H9 (cell line): Measurements from ENCODE around the gene TBC1D7. TPM values are rescaled to one million over a fixed set of nuclear protein-coding genes. Genes with fewer than 3 reads are reported as not detected.

Experiments used
- DNase-seq: peaks from one replicate; pipeline ENCODE4 v3.0.0-alpha.2; 2017
- H2AFZ ChIP-seq: one replicate; pipeline ENCODE4 v1.6.1; 2013; ENCODE audit warnings: mild to moderate bottlenecking, low read length, control low read depth, moderate library complexity
- H2AK5ac ChIP-seq: 2 replicates; pipeline ENCODE4 v1.6.1; 2013; ENCODE audit warnings: low read length, control low read depth, mixed read lengths; ENCODE audit not compliant: insufficient read length
- H2BK120ac ChIP-seq: one replicate; pipeline ENCODE4 v1.6.1; 2013; ENCODE audit warnings: low read depth, mild to moderate bottlenecking, low read length, control low read depth, inconsistent platforms; ENCODE audit not compliant: poor library complexity, severe bottlenecking
- H2BK12ac ChIP-seq: 2 replicates; pipeline ENCODE4 v1.6.1; 2013; ENCODE audit warnings: low read length, control low read depth, mixed read lengths, low read depth; ENCODE audit not compliant: insufficient read length
- H2BK15ac ChIP-seq: 2 replicates; pipeline ENCODE4 v1.6.1; 2013; ENCODE audit warnings: low read depth, low read length, control low read depth
- H2BK20ac ChIP-seq: one replicate; pipeline ENCODE4 v1.6.1; 2013; ENCODE audit warnings: low read depth, mild to moderate bottlenecking, low read length, control low read depth, inconsistent platforms; ENCODE audit not compliant: poor library complexity, severe bottlenecking
- H2BK5ac ChIP-seq: 2 replicates; pipeline ENCODE4 v1.6.1; 2013; ENCODE audit warnings: low read length, control low read depth, mixed read lengths; ENCODE audit not compliant: insufficient read length
- H3K14ac ChIP-seq: 2 replicates; pipeline ENCODE4 v1.6.1; 2013; ENCODE audit warnings: low read length, control low read depth; ENCODE audit not compliant: insufficient read depth
- H3K18ac ChIP-seq: 2 replicates; pipeline ENCODE4 v1.6.1; 2013; ENCODE audit warnings: low read depth, mild to moderate bottlenecking, mixed read lengths, low read length, control low read depth; ENCODE audit not compliant: insufficient read length
- H3K23ac ChIP-seq: 2 replicates; pipeline ENCODE4 v1.6.1; 2013; ENCODE audit warnings: low read length, control low read depth, mixed read lengths, low read depth; ENCODE audit not compliant: insufficient read length
- H3K23me2 ChIP-seq: 2 replicates; pipeline ENCODE4 v1.6.1; 2013; ENCODE audit warnings: low read depth, mild to moderate bottlenecking, mixed read lengths, low read length, control low read depth; ENCODE audit not compliant: insufficient read length, poor library complexity, severe bottlenecking
- H3K27ac ChIP-seq: 2 replicates; pipeline ENCODE4 v1.5.1; 2013; ENCODE audit warnings: low read length, control low read depth, mixed read lengths, low read depth; ENCODE audit not compliant: insufficient read length
- H3K27me3 ChIP-seq: 2 replicates; pipeline ENCODE4 v1.6.1; 2013; ENCODE audit warnings: low read length, control low read depth, inconsistent platforms; ENCODE audit not compliant: insufficient read depth
- H3K4ac ChIP-seq: 2 replicates; pipeline ENCODE4 v1.6.1; 2013; ENCODE audit warnings: low read depth, mild to moderate bottlenecking, control low read depth, inconsistent platforms, low read length, moderate library complexity
- H3K4me1 ChIP-seq: 2 replicates; pipeline ENCODE4 v1.6.1; 2013; ENCODE audit warnings: low read length, control low read depth, inconsistent platforms; ENCODE audit not compliant: insufficient read depth
- H3K4me2 ChIP-seq: 2 replicates; pipeline ENCODE4 v1.6.1; 2013; ENCODE audit warnings: low read length, control low read depth, mixed read lengths; ENCODE audit not compliant: insufficient read length, insufficient read depth
- H3K56ac ChIP-seq: 2 replicates; pipeline ENCODE4 v1.6.1; 2013; ENCODE audit warnings: low read depth, mild to moderate bottlenecking, mixed read lengths, low read length, control low read depth; ENCODE audit not compliant: insufficient read length
- H3K79me1 ChIP-seq: 2 replicates; pipeline ENCODE4 v1.6.1; 2013; ENCODE audit warnings: low read depth, mild to moderate bottlenecking, moderate library complexity, low read length, control low read depth, inconsistent platforms; ENCODE audit not compliant: insufficient read depth, poor library complexity, severe bottlenecking
- H3K79me2 ChIP-seq: 2 replicates; pipeline ENCODE4 v1.6.1; 2013; ENCODE audit warnings: low read length, control low read depth, inconsistent platforms; ENCODE audit not compliant: insufficient read depth
- H3K9ac ChIP-seq: 2 replicates; pipeline ENCODE4 v1.6.1; 2013; ENCODE audit warnings: low read length, control low read depth, mixed read lengths; ENCODE audit not compliant: insufficient read length; ENCODE audit errors: extremely low read depth
- H3K9me3 ChIP-seq: one replicate; pipeline ENCODE4 v1.6.1; 2013; ENCODE audit warnings: low read depth, low read length, inconsistent platforms; ENCODE audit not compliant: control insufficient read depth
- H3T11ph ChIP-seq: one replicate; pipeline ENCODE4 v1.6.1; 2013; ENCODE audit warnings: mild to moderate bottlenecking, low read length, control low read depth, inconsistent platforms
- H4K20me1 ChIP-seq: one replicate; pipeline ENCODE4 v1.6.1; 2013; ENCODE audit not compliant: control insufficient read depth, insufficient read length, insufficient read depth
- H4K5ac ChIP-seq: 2 replicates; pipeline ENCODE4 v1.6.1; 2013; ENCODE audit warnings: low read depth, mild to moderate bottlenecking, mixed read lengths, low read length, control low read depth; ENCODE audit not compliant: insufficient read length
- H4K8ac ChIP-seq: replicated peaks from 2 replicates; pipeline ENCODE4 v1.6.1; 2013; ENCODE audit warnings: low read length, control low read depth, mixed read lengths, low read depth; ENCODE audit not compliant: insufficient read length
- H4K91ac ChIP-seq: 2 replicates; pipeline ENCODE4 v1.6.1; 2013; ENCODE audit warnings: low read depth, mild to moderate bottlenecking, moderate library complexity, mixed read lengths, low read length, control low read depth; ENCODE audit not compliant: insufficient read length
- H3K27ac Mint-ChIP-seq, 3 experiments: 2 replicates in 2 of 3; 3 replicates in 1 of 3; pipeline ENCODE4 v1.8.0; 2020 to 2021; ENCODE audit warnings: mixed read lengths in 3 of 3, mild to moderate bottlenecking in 1 of 3, moderate library complexity in 1 of 3
- H3K27me3 Mint-ChIP-seq: 2 replicates; pipeline ENCODE4 v1.8.0; 2021; ENCODE audit warnings: low read depth, mild to moderate bottlenecking, moderate library complexity, mixed read lengths
- H3K36me3 Mint-ChIP-seq, 3 experiments: 2 replicates in 2 of 3; 3 replicates in 1 of 3; pipeline ENCODE4 v1.8.0; 2020 to 2021; ENCODE audit warnings: low read depth in 3 of 3, mixed read lengths in 3 of 3; ENCODE audit not compliant: insufficient read depth in 1 of 3
- H3K4me1 Mint-ChIP-seq, 2 experiments: 2 replicates each; pipeline ENCODE4 v1.8.0; 2020; ENCODE audit warnings: mixed read lengths in 2 of 2
- H3K4me3 Mint-ChIP-seq, 2 experiments: 2 replicates in 1 of 2; 3 replicates in 1 of 2; pipeline ENCODE4 v1.8.0; 2020 to 2021; ENCODE audit warnings: mild to moderate bottlenecking in 2 of 2, mixed read lengths in 2 of 2, moderate library complexity in 1 of 2
- H3K9me3 Mint-ChIP-seq, 2 experiments: 2 replicates in 1 of 2; 3 replicates in 1 of 2; pipeline ENCODE4 v1.8.0; 2020; ENCODE audit warnings: mild to moderate bottlenecking in 2 of 2, mixed read lengths in 2 of 2, moderate library complexity in 1 of 2
- WGBS: extraction: QIAGEN DNeasy Blood & Tissue Kit; methylation state at CpG from one replicate; pipeline ENCODE4 v1.1.7; 2013; ENCODE audit warnings: missing lambda C conversion rate, low lambda C conversion rate, mixed read lengths; ENCODE audit not compliant: insufficient read length; ENCODE audit errors: extremely low coverage; 5-methylcytosine and 5-hydroxymethylcytosine counted together
- total RNA-seq: library from RNA; stranded (reverse); gene quantifications from 2 replicates; pipeline ENCODE4 v1.2.1, GENCODE V29; 2021
- TF ChIP-seq, protein P1 (sequence below): fragments of 200-600 bp; sonication (generic); conservative IDR thresholded peaks from 3 replicates; pipeline ENCODE4 v1.8.0; 2021; ENCODE audit warnings: antibody characterized with exemption, mild to moderate bottlenecking

TBC1D7 gene
- total RNA-seq, 1 experiment from 2014 or later: 33.9 TPM

DNA sequence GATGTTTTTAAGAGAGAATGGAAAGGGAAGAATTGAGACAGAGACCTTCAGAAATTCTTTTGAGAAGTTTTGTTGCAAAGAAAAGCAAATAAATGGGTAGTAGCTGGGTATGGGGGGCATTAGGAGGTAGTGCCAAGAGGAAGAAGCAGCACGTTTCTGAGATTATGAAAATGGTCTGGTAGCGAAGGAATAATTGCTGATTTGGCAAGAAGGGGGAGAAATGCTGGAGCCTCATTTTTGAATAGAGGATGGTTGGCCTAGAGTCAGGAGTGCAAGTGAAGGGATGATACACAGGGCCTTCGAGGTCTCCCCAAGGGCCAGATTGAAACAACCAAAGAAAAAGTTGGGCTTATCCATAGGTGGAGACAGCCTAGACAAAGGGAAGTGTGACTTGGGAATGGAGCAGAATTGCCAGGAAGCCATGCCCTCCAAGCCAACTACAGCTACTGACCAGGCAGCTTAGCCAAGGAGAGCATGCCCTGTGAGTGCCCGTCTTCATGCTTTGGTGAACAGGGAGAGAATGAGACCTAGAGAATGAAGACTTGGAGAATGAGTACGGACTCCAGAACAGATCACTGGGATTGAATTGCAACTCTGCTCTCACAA, 14.2 kb upstream of the TBC1D7 start:
- Mint-ChIP-seq H3K36me3 (peaks cover 0 to 7% (median 0%) of the 10 kb centered on the region in 3 experiments; a peak in 3 of 7 replicates), H3K9me3 (peaks cover 11 to 13% of the 10 kb centered on the region in 2 experiments), H3K27me3 (peaks cover 11% of the 10 kb centered on the region; the same call in 1 of the 2 replicates), H3K27ac (no peak overlapping the region), H3K4me1 (peaks cover 10 to 22% of the 10 kb centered on the region in 2 experiments), H3K4me3 (no peak overlapping the region)
- Histone ChIP-seq H4K8ac (no peak overlapping the region), H3T11ph (no peak overlapping the region), H2BK12ac (no peak overlapping the region), H2AK5ac (no peak overlapping the region), H4K91ac (no peak overlapping the region), H2BK5ac (no peak overlapping the region), H3K79me1 (no peaks in the 10 kb centered on the region), H2BK20ac (no peak overlapping the region), H2BK120ac (no peak overlapping the region), H3K27ac (no peak overlapping the region), H3K4me2 (no peak overlapping the region), H3K23ac (no peak overlapping the region), H3K9ac (no peak overlapping the region), H4K5ac (no peak overlapping the region), H3K4ac (no peak overlapping the region), H3K18ac (no peak overlapping the region), H3K79me2 (no peaks in the 10 kb centered on the region), H3K14ac (no peak overlapping the region), H3K56ac (no peak overlapping the region), H3K27me3 (no peaks in the 10 kb centered on the region), H2AFZ (no peak overlapping the region), H4K20me1 (no peaks in the 10 kb centered on the region), H3K9me3 (no peaks in the 10 kb centered on the region), H3K23me2 (no peaks in the 10 kb centered on the region), H3K4me1 (peaks cover 2% of the 10 kb centered on the region; the same call in 1 of the 2 replicates), H2BK15ac (no peak overlapping the region)
- DNase-seq: no peak
- WGBS: no CpG with 5 or more reads among the region's 5 CpGs
- TF ChIP-seq, protein P1, sequence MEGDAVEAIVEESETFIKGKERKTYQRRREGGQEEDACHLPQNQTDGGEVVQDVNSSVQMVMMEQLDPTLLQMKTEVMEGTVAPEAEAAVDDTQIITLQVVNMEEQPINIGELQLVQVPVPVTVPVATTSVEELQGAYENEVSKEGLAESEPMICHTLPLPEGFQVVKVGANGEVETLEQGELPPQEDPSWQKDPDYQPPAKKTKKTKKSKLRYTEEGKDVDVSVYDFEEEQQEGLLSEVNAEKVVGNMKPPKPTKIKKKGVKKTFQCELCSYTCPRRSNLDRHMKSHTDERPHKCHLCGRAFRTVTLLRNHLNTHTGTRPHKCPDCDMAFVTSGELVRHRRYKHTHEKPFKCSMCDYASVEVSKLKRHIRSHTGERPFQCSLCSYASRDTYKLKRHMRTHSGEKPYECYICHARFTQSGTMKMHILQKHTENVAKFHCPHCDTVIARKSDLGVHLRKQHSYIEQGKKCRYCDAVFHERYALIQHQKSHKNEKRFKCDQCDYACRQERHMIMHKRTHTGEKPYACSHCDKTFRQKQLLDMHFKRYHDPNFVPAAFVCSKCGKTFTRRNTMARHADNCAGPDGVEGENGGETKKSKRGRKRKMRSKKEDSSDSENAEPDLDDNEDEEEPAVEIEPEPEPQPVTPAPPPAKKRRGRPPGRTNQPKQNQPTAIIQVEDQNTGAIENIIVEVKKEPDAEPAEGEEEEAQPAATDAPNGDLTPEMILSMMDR: no peak
